GM18873 (cell line): ENCODE measurements around the gene NPM1.

Experiments used
- ATAC-seq: cut with Tn5 transposase; IDR thresholded peaks from one replicate; pipeline ENCODE4 v1.9.1; 2021; ENCODE audit warnings: mild to moderate bottlenecking, moderate library complexity, moderate number of reproducible peaks; ENCODE audit not compliant: unreplicated experiment, low FRiP score

NPM1 gene

GRCh38 chr5:171442287-171443042 lies 54.8 kb downstream of the NPM1 start:
- ATAC-seq = no peak

- no peak for ATAC-seq
Measured at GRCh38 chr5:171444582-171444981, 56.9 kb downstream of the NPM1 start.

GRCh38 chr5:171445644-171446516 lies 58.2 kb downstream of the NPM1 start:
- ATAC-seq = no peak

- ATAC-seq = no peak
Measured at GRCh38 chr5:171447226-171447625, 59.6 kb downstream of the NPM1 start.

- ATAC-seq = no peak
Measured at GRCh38 chr5:171449426-171449825, 61.8 kb downstream of the NPM1 start.

- ATAC-seq = no peak
Measured at GRCh38 chr5:171450423-171451331, 63.0 kb downstream of the NPM1 start.

GRCh38 chr5:171451421-171451820 lies 63.8 kb downstream of the NPM1 start:
- ATAC-seq = no peak

GRCh38 chr5:171453056-171453725 lies 65.5 kb downstream of the NPM1 start:
- ATAC-seq = no peak

- ATAC-seq = no peak
Measured at GRCh38 chr5:171453988-171454387, 66.3 kb downstream of the NPM1 start.

GRCh38 chr5:171454549-171454948 lies 66.9 kb downstream of the NPM1 start:
- ATAC-seq = no peak

- ATAC-seq = no peak
Measured at GRCh38 chr5:171455522-171455921, 67.9 kb downstream of the NPM1 start.

GRCh38 chr5:171457208-171457981 lies 69.7 kb downstream of the NPM1 start:
- ATAC-seq = no peak

GRCh38 chr5:171459839-171460238 lies 72.2 kb downstream of the NPM1 start:
- ATAC-seq = no peak
